Lower lobe of right lung (tissue), 2 donors: ENCODE data around the gene ERI3. TPM values are rescaled to one million over a fixed set of nuclear protein-coding genes. Genes with fewer than 3 reads are reported as not detected.
"Not testable (repeated sequence)": the region's sequence is repeated elsewhere in the genome, so short reads cannot be mapped to it uniquely, and the experiment has no call there.

ENCODE experiments used
- ATAC-seq, 2 donors: fragments of 200-7000 bp; cut with Tn5 transposase; one replicate each; pipeline ENCODE4 v1.9.1; 2020 to 2022; ENCODE audit warnings: mild to moderate bottlenecking in 2 of 2, moderate library complexity in 2 of 2
- DNase-seq: peaks from one replicate; pipeline ENCODE4 v3.0.0-alpha.2; 2020
- H3K27ac ChIP-seq: fragments of 200-600 bp; one replicate; pipeline ENCODE4 v1.8.0; 2022
- H3K27me3 ChIP-seq: fragments of 200-600 bp; one replicate; pipeline ENCODE4 v1.8.0; 2022; ENCODE audit warnings: low read depth
- H3K36me3 ChIP-seq: fragments of 200-600 bp; one replicate; pipeline ENCODE4 v1.8.0; 2022; ENCODE audit warnings: mild to moderate bottlenecking
- H3K4me1 ChIP-seq: fragments of 200-600 bp; one replicate; pipeline ENCODE4 v1.8.0; 2022
- H3K4me3 ChIP-seq: fragments of 200-600 bp; one replicate; pipeline ENCODE4 v1.8.0; 2022; ENCODE audit warnings: mild to moderate bottlenecking
- H3K9me3 ChIP-seq: fragments of 200-600 bp; one replicate; pipeline ENCODE4 v1.8.0; 2022
- intact Hi-C: fragments of 100-400 bp; cut with DNase I; formaldehyde crosslinking; loops from one replicate; pipeline ENCODE4 v1.11.0; 2022
- total RNA-seq: library from RNA; stranded (reverse); fragmentation: NEBNext Ultra II Directional; extraction: Animal tissue kit (Norgen Biotek cat#: 25700); gene quantifications from one replicate; pipeline ENCODE4 v1.2.1, GENCODE V29; 2021
- TF ChIP-seq, protein P1 (sequence below): fragments of 200-600 bp; IDR thresholded peaks from one replicate; pipeline ENCODE4 v1.8.0; 2022; ENCODE audit warnings: antibody characterized with exemption, mild to moderate bottlenecking
- donor health status: DM: no; HTN: yes; CAD: no; lungs with severe emphysema.

The ERI3 gene
- total RNA-seq, 1 donor from 2014 or later = 36.3 TPM

DNA sequence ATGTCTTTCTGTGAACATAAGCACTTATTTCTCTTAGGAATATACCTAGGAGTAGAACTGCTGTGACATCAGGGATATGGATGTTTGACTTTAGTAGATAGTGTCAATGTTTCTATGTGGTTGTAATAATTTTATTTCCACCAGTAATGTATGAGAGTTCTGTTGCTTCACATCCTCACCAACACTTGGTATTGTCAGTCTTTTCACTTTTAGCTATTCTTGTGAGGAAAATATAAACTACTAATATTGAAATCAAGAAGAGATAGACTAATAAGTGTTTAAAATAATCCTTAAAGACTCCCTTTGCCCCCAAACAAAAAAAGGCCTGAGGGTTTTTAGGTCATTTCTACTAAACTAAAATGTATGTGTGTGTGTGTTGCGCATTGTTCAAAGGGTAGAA, 144.5 kb downstream of the ERI3 start:
- DNase-seq (no peak), ATAC-seq (no peak)
- Histone ChIP-seq H3K27ac (no peak overlapping the region), H3K4me1 (peaks cover 22% of the 10 kb centered on the region), H3K27me3 (no peaks in the 10 kb centered on the region), H3K36me3 (peaks cover 11% of the 10 kb centered on the region), H3K4me3 (no peak overlapping the region), H3K9me3 (no peaks in the 10 kb centered on the region)
- TF ChIP-seq, protein P1, sequence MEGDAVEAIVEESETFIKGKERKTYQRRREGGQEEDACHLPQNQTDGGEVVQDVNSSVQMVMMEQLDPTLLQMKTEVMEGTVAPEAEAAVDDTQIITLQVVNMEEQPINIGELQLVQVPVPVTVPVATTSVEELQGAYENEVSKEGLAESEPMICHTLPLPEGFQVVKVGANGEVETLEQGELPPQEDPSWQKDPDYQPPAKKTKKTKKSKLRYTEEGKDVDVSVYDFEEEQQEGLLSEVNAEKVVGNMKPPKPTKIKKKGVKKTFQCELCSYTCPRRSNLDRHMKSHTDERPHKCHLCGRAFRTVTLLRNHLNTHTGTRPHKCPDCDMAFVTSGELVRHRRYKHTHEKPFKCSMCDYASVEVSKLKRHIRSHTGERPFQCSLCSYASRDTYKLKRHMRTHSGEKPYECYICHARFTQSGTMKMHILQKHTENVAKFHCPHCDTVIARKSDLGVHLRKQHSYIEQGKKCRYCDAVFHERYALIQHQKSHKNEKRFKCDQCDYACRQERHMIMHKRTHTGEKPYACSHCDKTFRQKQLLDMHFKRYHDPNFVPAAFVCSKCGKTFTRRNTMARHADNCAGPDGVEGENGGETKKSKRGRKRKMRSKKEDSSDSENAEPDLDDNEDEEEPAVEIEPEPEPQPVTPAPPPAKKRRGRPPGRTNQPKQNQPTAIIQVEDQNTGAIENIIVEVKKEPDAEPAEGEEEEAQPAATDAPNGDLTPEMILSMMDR = no peak
- intact Hi-C loops = no loop called here

DNA sequence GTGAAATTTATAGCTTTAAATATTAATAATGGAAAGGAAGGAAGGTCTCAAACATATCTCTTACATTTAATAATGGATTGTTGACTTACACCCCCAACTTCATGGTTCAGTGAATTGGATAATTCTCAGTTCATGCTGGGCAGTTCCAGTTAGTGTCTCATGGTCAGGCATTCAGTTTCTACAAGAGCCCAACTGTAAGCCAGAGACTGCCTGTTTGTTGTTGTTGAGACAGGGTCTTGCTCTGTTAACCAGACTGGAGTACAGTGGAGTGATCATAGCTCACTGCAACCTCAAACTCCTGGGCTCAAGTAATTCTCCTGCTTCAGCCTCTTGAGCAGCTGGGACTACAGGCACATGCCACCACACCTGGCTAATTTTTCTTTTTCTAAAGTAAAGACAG, 146.8 kb downstream of the ERI3 start:
- Histone ChIP-seq H3K27me3 (no peaks in the 10 kb centered on the region), H3K9me3 (no peaks in the 10 kb centered on the region), H3K4me3 (no peak overlapping the region), H3K36me3 (no peaks in the 10 kb centered on the region), H3K27ac (no peak overlapping the region), H3K4me1 (peaks cover 11% of the 10 kb centered on the region)
- intact Hi-C loops = no loop called here
- TF ChIP-seq, protein P1 = no peak
- no peak for DNase-seq
- no peak for ATAC-seq

DNA sequence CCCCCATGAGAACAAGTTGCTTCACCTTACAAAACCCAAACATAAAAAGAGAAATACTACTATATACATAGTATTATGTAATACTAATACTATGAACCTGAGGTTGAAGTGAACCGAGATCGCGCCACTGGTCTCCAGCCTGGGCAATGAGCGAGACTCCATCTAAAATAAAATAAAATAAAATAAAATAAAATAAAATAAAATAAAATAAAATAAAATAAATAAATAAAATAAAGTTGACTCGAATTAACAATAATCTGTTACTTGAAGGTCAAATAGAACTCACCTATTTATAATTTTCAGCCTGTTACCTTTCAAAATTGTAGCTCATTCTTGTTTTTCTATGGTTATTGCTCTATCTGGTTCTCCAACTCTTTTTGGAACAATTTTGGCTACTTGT, 148.5 kb downstream of the ERI3 start:
- H3K27me3 ChIP-seq, ATAC-seq, H3K9me3 ChIP-seq, H3K27ac ChIP-seq, H3K4me3 ChIP-seq, intact Hi-C loops, DNase-seq, H3K4me1 ChIP-seq, H3K36me3 ChIP-seq: not testable (repeated sequence)

DNA sequence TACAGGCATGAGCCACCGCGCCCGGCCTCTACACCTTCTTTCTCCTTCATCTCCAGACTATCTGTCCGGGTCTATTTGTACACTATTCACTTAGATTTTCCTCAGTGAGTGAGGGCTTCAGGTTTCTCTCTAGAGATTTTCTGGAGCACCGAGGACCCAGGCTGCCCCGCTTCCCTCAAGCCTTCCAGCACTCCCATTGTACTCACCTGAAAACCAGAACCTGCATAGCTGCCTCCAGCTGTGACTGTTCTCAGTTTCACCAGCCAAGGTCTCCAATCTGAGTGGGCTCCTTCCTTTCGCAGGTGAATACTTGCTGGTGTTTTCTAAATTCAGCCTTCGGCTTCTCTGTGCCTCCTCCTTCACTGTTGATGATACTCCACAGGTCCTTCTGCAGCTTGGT, 154.7 kb downstream of the ERI3 start:
- Histone ChIP-seq H3K9me3 (no peaks in the 10 kb centered on the region), H3K4me3 (no peak overlapping the region), H3K27ac (no peak overlapping the region), H3K27me3 (no peaks in the 10 kb centered on the region), H3K4me1 (no peaks in the 10 kb centered on the region), H3K36me3 (no peaks in the 10 kb centered on the region)
- DNase-seq (no peak), ATAC-seq (no peak)
- intact Hi-C loops = no loop called here
- TF ChIP-seq, protein P1 = no peak

DNA sequence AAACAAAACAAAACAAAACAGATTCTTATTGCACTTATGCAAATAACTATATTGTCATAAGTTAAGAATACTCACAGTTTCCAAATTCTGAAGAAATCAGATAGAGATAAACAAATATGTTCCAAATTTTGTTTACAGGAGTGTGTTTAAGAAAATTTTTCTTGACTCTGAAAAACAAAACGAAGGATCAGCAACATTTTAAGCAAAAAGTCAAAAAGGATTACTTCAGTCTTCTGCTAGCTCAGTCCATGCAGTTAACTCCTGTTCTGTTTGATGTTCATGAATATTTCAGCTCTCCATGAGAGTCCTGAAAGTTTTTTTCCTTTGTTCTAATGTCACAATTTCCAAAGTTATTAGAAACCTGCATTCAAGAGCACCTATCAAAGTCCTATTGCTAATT, 180.4 kb downstream of the ERI3 start:
- no peak for DNase-seq
- TF ChIP-seq, protein P1 = no peak
- intact Hi-C loops = no loop called here
- Histone ChIP-seq H3K4me3 (no peak overlapping the region), H3K9me3 (no peaks in the 10 kb centered on the region), H3K27ac (no peak overlapping the region), H3K27me3 (no peaks in the 10 kb centered on the region), H3K36me3 (no peaks in the 10 kb centered on the region), H3K4me1 (no peaks in the 10 kb centered on the region)
- no peak for ATAC-seq

Other genes starting within 250 kb of the ERI3 start
- gene KLF17, start 236.4 kb downstream of the ERI3 start, total RNA-seq = 0.47 TPM
- gene KLF18, start 213.6 kb downstream of the ERI3 start, total RNA-seq = not detected
- 32.2 TPM for gene DMAP1, start 141.8 kb downstream of the ERI3 start, total RNA-seq
- gene RNF220, start 50.0 kb upstream of the ERI3 start, total RNA-seq = 72.5 TPM